ENCODE results near the gene KIF12. TPM values are rescaled to one million over a fixed set of nuclear protein-coding genes. Genes with fewer than 3 reads are reported as not detected.

The KIF12 gene
- total RNA-seq, 1 donor from 2014 or later, result not detected

GRCh38 chr9:114119242-114120191 is 20.4 kb upstream of the KIF12 start:
- DNase-seq (ENCODE audit: extremely low spot score in 2 of 2), result no peak
- intact Hi-C loops (cut with DNase I), result no loop called here
- Histone ChIP-seq H3K4me3 (no peak overlapping the region), H3K36me3 (no peaks in the 10 kb centered on the region), H3K27ac (no peak overlapping the region), H3K27me3 (no peaks in the 10 kb centered on the region), H3K9me3 (no peaks in the 10 kb centered on the region), H3K4me1 (no peaks in the 10 kb centered on the region)
- TF ChIP-seq POLR2A (IDR thresholded peaks at IDR 0.05), result no peak
- no peak for TF ChIP-seq CTCF (IDR thresholded peaks at IDR 0.05)
- no peak for TF ChIP-seq POLR2AphosphoS5 (IDR thresholded peaks at IDR 0.05; ENCODE audit: insufficient read depth in 1 of 2, low read depth in 1 of 2)

GRCh38 chr9:114117996-114118830 is 19.1 kb upstream of the KIF12 start:
- Histone ChIP-seq H3K9me3 (no peaks in the 10 kb centered on the region), H3K4me1 (peaks cover 5% of the 10 kb centered on the region), H3K27me3 (no peaks in the 10 kb centered on the region), H3K4me3 (no peak overlapping the region), H3K36me3 (no peaks in the 10 kb centered on the region), H3K27ac (no peak overlapping the region)
- DNase-seq (ENCODE audit: extremely low spot score in 2 of 2), result no peak
- intact Hi-C loops (cut with DNase I), result no loop called here
- TF ChIP-seq CTCF (IDR thresholded peaks at IDR 0.05), result no peak
- no peak for TF ChIP-seq POLR2A (IDR thresholded peaks at IDR 0.05)
- no peak for TF ChIP-seq POLR2AphosphoS5 (IDR thresholded peaks at IDR 0.05; ENCODE audit: insufficient read depth in 1 of 2, low read depth in 1 of 2)

- intact Hi-C loops (cut with DNase I), result no loop called here
- Histone ChIP-seq H3K4me1 (peaks cover 11% of the 10 kb centered on the region), H3K27ac (no peak overlapping the region), H3K27me3 (no peaks in the 10 kb centered on the region), H3K9me3 (no peaks in the 10 kb centered on the region), H3K4me3 (no peak overlapping the region), H3K36me3 (no peaks in the 10 kb centered on the region)
- no peak for DNase-seq (ENCODE audit: extremely low spot score in 2 of 2)
- TF ChIP-seq CTCF (IDR thresholded peaks at IDR 0.05), result no peak
Observed at GRCh38 chr9:114117614-114117995, 18.5 kb upstream of the KIF12 start.

GRCh38 chr9:114116126-114116747 is 17.1 kb upstream of the KIF12 start:
- Histone ChIP-seq H3K4me1 (peaks cover 11% of the 10 kb centered on the region), H3K36me3 (no peaks in the 10 kb centered on the region), H3K27ac (no peak overlapping the region), H3K27me3 (no peaks in the 10 kb centered on the region), H3K9me3 (no peaks in the 10 kb centered on the region), H3K4me3 (no peak overlapping the region)
- intact Hi-C loops (cut with DNase I), result no loop called here
- TF ChIP-seq POLR2A (IDR thresholded peaks at IDR 0.05) (no peak), CTCF (IDR thresholded peaks at IDR 0.05) (no peak), POLR2AphosphoS5 (IDR thresholded peaks at IDR 0.05; ENCODE audit: insufficient read depth in 1 of 2, low read depth in 1 of 2) (no peak)
- DNase-seq (ENCODE audit: extremely low spot score in 2 of 2), result no peak
